Mammary epithelial cell (primary cell): ENCODE data around the gene IBA57.

Experiments
- EZH2 ChIP-seq: IDR thresholded peaks from 2 replicates; pipeline ENCODE4 v1.6.1; 2012; ENCODE audit warnings: low read length, inconsistent platforms, borderline replicate concordance
- TF ChIP-seq, protein P1 (sequence below), 2 donors: IDR thresholded peaks in 1 of 2; conservative IDR thresholded peaks in 1 of 2; 2 replicates each; pipeline ENCODE4 v1.5.1; 2011 to 2012; ENCODE audit warnings: inconsistent platforms in 2 of 2, low read length in 2 of 2, mild to moderate bottlenecking in 2 of 2, control low read depth in 1 of 2, low read depth in 1 of 2; ENCODE audit not compliant: insufficient read depth in 1 of 2; ENCODE audit errors: extremely low read depth in 1 of 2

DNA sequence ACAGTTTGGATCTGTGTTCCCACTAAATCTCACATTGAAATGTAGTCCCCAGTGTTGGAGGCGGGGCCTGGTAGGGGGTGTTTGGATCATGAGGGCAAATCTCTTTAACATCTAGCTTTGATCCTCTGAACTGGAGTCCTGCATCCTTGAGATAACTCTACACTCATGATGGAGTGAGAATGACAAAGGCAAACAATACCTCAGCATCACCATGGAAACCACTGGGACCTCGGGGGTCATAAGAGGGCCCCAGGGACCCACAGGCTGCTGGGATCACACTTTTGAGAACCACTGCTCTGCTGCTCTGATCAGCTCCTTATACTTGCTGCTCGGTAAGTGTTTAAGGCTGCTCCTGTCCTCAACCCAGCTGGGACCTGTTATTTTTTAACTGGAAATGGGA is 28.8 kb downstream of the IBA57 start:
- TF ChIP-seq, protein P1, sequence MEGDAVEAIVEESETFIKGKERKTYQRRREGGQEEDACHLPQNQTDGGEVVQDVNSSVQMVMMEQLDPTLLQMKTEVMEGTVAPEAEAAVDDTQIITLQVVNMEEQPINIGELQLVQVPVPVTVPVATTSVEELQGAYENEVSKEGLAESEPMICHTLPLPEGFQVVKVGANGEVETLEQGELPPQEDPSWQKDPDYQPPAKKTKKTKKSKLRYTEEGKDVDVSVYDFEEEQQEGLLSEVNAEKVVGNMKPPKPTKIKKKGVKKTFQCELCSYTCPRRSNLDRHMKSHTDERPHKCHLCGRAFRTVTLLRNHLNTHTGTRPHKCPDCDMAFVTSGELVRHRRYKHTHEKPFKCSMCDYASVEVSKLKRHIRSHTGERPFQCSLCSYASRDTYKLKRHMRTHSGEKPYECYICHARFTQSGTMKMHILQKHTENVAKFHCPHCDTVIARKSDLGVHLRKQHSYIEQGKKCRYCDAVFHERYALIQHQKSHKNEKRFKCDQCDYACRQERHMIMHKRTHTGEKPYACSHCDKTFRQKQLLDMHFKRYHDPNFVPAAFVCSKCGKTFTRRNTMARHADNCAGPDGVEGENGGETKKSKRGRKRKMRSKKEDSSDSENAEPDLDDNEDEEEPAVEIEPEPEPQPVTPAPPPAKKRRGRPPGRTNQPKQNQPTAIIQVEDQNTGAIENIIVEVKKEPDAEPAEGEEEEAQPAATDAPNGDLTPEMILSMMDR (conservative IDR thresholded peaks at IDR 0.05 in 1 of 2, IDR thresholded peaks at IDR 0.05 in 1 of 2; ENCODE audit: extremely low read depth in 1 of 2, insufficient read depth in 1 of 2, low read depth in 1 of 2, low read length in 2 of 2), result no peak
- no peak for TF ChIP-seq EZH2
